HTERT RPE-1 (cell line): ENCODE measurements around the gene EIF4G3.
"Not testable (repeated sequence)": the region's sequence is repeated elsewhere in the genome, so short reads cannot be mapped to it uniquely, and the experiment has no call there.

Experiments
- in situ Hi-C: fragments of 300-500 bp; cut with MboI; formaldehyde crosslinking; loops from 4 replicates; pipeline ENCODE4 v1.14.3; 2020; ENCODE audit warnings: low sequenced_read_pairs

Gene EIF4G3

DNA sequence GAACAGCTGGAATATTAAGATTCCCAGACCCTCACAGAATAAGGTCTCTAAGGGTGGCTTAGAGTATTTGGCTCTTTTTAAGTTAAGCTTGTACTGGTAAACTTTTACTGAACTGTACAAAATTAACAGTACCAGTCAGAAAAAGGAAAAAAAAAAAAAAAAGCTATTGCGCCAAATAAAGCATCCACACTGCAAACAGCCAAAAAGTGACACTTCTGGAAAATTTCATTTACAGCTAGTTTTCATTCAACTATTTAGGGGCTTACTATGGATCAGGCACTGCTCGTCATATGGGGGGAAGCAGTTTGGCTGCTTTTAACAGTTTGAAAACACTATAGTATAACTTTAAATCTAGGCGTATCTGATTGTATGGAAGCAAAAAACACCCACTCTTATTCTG lies 139.6 kb downstream of the EIF4G3 start:
- in situ Hi-C loops: no loop called here

- in situ Hi-C loops: no loop called here
Observed at GRCh38 chr1:21035794-21036193, 140.9 kb downstream of the EIF4G3 start.

- in situ Hi-C loops: no loop called here
Observed at GRCh38 chr1:21034725-21035628, 141.7 kb downstream of the EIF4G3 start.

GRCh38 chr1:21032741-21033140 lies 144.0 kb downstream of the EIF4G3 start:
- in situ Hi-C loops: no loop called here

DNA sequence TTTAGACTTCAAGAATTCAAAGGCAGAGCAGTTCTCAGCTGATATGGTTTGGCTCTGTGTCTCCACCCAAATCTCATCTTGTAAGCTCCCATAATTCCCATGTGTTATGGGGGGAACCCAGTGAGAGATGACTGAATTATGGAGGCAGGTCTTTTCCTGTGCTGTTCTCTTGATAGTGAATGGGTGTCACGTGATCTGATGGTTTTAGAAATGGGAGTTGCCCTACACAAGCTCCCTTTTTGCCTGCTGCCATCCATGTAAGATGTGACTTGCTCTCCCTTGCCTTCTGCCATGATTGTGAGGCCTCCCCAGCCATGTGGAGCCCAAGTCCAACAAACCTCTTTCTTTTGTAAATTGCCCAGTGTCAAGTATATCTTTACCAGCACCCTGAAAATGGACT lies 146.5 kb downstream of the EIF4G3 start:
- in situ Hi-C loops: no loop called here

GRCh38 chr1:21028520-21029145 lies 148.1 kb downstream of the EIF4G3 start:
- in situ Hi-C loops: no loop called here

DNA sequence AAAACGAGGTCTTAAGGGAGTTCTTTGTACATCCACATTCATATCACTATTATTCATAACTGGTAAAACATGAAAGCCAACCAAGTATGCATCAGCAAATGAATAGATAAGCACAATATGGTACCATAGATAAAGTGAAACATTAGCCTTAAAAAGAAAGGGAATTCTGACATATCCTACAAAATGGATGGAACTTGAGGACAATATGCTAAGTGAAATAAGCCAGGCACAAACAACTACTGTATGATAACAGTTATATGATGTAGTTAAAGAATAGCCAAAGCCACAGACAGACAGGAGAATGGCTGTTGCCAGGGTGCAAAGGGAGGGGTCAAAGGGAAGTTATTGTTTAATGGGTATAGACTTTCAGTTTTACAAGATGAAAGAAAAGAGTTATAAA lies 148.9 kb downstream of the EIF4G3 start:
- in situ Hi-C loops: no loop called here

DNA sequence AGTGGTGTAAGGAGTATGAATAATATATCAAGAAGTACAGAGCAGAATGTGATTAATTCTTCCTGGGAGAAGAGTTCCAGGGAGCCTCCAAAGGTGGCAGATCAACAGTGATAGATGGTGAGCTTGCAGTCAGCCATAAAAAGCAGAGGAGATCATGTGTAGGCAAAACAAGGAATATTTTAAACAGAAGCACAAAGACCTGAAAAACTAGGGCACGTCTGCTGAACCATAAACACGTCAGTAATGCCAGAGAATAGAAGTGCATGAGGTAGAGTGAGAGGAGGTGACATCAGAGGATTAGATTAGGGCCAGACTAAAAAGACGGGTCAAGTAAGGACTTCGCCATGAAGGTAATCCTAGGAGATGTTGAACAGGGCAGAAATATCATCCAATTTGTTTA lies 151.8 kb downstream of the EIF4G3 start:
- in situ Hi-C loops: no loop called here

GRCh38 chr1:21024136-21024896 lies 152.4 kb downstream of the EIF4G3 start:
- in situ Hi-C loops: not testable (repeated sequence)

- in situ Hi-C loops: no loop called here
Observed at GRCh38 chr1:21022279-21023040, 154.2 kb downstream of the EIF4G3 start.

GRCh38 chr1:21021311-21021710 lies 155.4 kb downstream of the EIF4G3 start:
- in situ Hi-C loops: no loop called here

DNA sequence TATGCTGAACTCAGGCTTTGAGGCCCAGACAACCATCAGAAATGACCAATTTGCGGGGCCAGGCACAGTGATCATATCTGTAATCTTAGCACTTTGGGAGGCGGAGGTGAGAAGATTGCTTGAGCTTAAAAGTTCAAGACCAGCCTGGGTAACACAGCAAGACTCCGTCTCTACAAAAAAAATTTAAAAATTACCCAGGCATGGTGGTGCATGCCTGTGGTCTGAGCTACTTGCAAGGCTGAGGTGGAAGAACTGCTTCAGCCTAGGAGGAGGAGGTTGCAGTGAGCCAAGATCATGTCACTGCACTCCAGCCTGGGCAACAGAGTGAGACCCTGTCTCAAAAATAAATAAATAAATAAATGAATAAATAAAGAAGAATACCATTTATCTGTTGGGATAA lies 156.5 kb downstream of the EIF4G3 start:
- in situ Hi-C loops: no loop called here

- in situ Hi-C loops: no loop called here
Observed at GRCh38 chr1:21018673-21019072, 158.0 kb downstream of the EIF4G3 start.

DNA sequence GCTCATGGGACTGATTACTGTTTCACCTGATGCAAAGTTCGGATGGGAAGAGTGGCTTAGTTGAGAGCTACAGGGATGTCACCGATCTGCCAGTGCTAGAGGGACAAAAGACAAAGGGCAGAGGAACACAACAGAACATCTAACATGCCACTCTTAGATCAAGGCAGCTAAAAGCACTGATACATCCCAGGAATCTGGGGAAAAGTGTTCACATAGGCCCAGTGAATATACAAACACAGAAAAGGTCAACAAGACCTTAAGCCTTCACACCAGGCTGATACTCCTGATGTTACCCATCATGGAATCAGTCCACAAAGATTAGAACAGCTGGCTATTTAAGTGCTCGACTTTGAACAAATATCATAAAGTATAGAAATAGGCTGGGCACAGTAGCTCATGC lies 163.2 kb downstream of the EIF4G3 start:
- in situ Hi-C loops: no loop called here

- in situ Hi-C loops: no loop called here
Observed at GRCh38 chr1:21012937-21013336, 163.8 kb downstream of the EIF4G3 start.

GRCh38 chr1:21007876-21008275 lies 168.8 kb downstream of the EIF4G3 start:
- in situ Hi-C loops: no loop called here

DNA sequence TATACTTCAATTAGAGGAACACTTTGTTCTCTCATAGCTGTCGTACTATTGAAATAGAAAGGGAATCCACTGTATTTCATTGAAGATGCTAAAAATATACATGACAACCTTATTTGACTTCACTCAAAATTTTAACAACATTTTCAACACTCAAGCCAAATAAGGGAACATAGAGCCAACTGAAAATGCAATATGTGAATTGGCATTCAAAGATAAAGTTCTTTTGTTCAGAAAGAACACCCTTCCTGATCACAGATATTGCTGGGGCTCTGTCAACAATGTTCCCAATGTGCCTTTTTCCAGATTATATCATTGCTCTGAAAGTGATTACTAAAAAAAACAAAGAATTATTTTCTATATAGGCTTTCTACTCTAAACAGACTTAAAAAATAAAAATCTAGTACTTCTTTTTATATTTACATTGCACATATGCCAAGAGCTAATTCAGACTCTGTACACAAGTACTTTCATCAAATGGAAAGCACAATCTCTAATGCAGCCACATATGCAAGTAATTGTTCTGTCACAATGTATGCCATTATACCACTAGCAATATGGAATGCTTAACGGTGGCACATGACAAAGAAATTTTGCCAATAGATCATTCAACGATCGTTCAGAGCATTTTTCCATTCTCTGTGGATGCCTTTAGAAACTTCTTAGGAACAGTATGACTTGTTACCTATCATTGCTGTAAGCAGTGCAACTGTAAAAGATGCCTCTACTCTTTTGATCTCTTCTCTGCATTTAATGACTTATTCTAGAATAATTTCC lies 171.0 kb downstream of the EIF4G3 start:
- in situ Hi-C loops: no loop called here

DNA sequence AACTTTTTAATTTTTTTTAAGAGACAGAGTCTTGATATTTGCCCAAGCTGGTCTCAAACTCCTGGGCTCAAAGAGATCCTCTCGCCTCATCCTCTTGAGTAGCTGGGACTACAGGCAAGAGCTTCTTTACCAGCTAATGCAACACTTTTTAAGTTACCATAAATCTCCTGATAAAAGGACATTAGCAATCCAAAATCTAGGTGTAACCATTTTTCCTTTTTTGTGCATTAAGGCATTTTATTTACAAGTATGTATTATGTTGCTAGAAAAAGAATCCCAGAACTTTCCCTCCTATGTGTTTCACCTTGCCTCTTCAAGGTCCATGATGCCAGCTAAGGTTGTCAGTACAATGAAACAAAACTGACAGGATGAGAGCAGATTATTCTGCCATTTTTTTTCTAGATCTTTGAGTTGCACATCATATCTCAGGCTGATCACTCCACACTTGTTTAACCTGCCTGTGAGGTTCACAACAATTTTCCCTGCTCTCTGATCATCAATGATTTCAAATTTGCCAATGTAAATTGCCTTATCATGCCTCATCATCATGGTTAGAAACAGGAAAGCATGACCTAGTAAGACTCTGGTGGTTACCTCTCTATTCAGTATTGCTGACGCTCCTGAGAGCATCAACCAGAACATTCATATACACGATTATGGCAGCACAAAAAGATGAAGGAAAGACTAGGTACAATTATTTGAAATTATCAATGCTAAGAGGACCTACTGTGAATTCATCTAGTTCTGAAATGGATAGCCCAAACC lies 173.2 kb downstream of the EIF4G3 start:
- in situ Hi-C loops: no loop called here

DNA sequence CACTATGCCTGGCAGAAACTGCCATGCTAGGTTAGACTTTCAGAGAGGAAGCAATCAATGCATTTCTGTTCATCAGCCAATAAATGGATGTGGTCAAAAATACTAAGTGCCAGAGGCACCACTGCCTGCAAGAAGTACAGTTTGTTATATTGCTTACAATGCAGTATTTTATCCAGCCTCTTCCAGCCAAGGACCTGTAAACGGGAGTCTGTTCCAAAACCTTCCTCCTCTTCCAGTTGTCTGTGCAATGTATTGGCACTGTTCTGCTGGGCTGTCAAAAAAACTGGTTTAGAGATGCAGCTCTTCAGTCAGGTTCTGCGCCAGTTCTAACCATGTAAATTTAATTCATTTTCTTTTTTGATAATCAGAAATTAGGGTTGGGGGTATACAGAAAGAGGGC lies 175.7 kb downstream of the EIF4G3 start:
- in situ Hi-C loops: no loop called here

- in situ Hi-C loops: no loop called here
Observed at GRCh38 chr1:21000245-21000594, 176.5 kb downstream of the EIF4G3 start.
